GM12878 (cell line): Measurements from ENCODE around the gene SH3BP1. TPM values are rescaled to one million over a fixed set of nuclear protein-coding genes. Genes with fewer than 3 reads are reported as not detected.

ENCODE experiments used
- ATAC-seq: fragments of 200-7000 bp; cut with Tn5 transposase; 3 replicates; pipeline ENCODE4 v1.9.1; 2020; ENCODE audit warnings: mild to moderate bottlenecking, moderate library complexity
- BruUV-seq: library from RNA; stranded (reverse); fragments of 400-500 nt; replicated peaks from 2 replicates; lab custom pipeline; 2021; lab: Mats Ljungman, UMichigan
- CTCF ChIA-PET: fragments of 300-600 bp; sonication (Branson Sonifier 250); formaldehyde crosslinking; extraction: SDS; loops from one replicate; lab custom pipeline; 2021; ENCODE audit warnings: inconsistent platforms; lab: Yijun Ruan, JAX
- POLR2A ChIA-PET: fragments of 350-600 bp; formaldehyde crosslinking; extraction: SDS; loops from one replicate; lab custom pipeline; 2021; ENCODE audit warnings: inconsistent platforms; lab: Charles Lee
- RAD21 ChIA-PET: fragments of 300-600 bp; sonication (Branson Sonifier 250); formaldehyde crosslinking; loops from one replicate; lab custom pipeline; 2023; ENCODE audit warnings: antibody characterized with exemption; ENCODE audit not compliant: unreplicated experiment; lab: Charles Lee
- SMC1A ChIA-PET: fragments of 300-600 bp; sonication (Branson Sonifier 250); formaldehyde crosslinking; loops from one replicate; lab custom pipeline; 2023; ENCODE audit not compliant: unreplicated experiment, uncharacterized antibody; lab: Charles Lee
- DNase-seq: peaks from one replicate; pipeline ENCODE4 v3.0.0-alpha.2; 2011; ENCODE audit warnings: low read depth, low spot score
- FAIRE-seq: peaks from 3 replicates; lab custom pipeline; 2011; peaks lifted over from hg19 to GRCh38; lab: Jason Lieb, UNC
- H2AFZ ChIP-seq: 2 replicates; pipeline ENCODE4 v1.6.0; 2011; ENCODE audit warnings: low read depth, low read length, control low read depth; ENCODE audit not compliant: control insufficient read depth
- H3K27ac ChIP-seq: 2 replicates; pipeline ENCODE4 v1.5.1; 2011; ENCODE audit warnings: control low read depth; ENCODE audit not compliant: control insufficient read depth, insufficient read depth
- H3K27me3 ChIP-seq, 2 experiments: replicated peaks in 1 of 2; 2 replicates each; pipeline versions ENCODE4 v1.6.0 to v1.6.1; 2011; ENCODE audit warnings: low read length in 1 of 2; ENCODE audit not compliant: control insufficient read depth in 2 of 2, insufficient read depth in 2 of 2
- H3K36me3 ChIP-seq, 2 experiments: 2 replicates each; pipeline ENCODE4 v1.5.1; 2011; ENCODE audit warnings: low read length in 1 of 2; ENCODE audit not compliant: control insufficient read depth in 2 of 2, insufficient read depth in 2 of 2
- H3K4me1 ChIP-seq: 2 replicates; pipeline ENCODE4 v1.6.1; 2011; ENCODE audit warnings: mild to moderate bottlenecking, low read length, moderate library complexity, mixed read lengths; ENCODE audit not compliant: control insufficient read depth, insufficient read depth
- H3K4me2 ChIP-seq: 2 replicates; pipeline ENCODE4 v1.6.0; 2011; ENCODE audit warnings: control low read depth; ENCODE audit not compliant: control insufficient read depth, insufficient read depth
- H3K4me3 ChIP-seq: fragments of 200-600 bp; sonication (generic); 2 replicates; pipeline ENCODE4 v1.5.1; 2016
- H3K79me2 ChIP-seq: 2 replicates; pipeline ENCODE4 v1.6.0; 2011; ENCODE audit warnings: low read length; ENCODE audit not compliant: control insufficient read depth, insufficient read depth
- H3K9ac ChIP-seq: 2 replicates; pipeline ENCODE4 v1.8.0; 2011; ENCODE audit warnings: low read length, control low read depth, mixed read lengths; ENCODE audit not compliant: control insufficient read depth, insufficient read depth
- H3K9me3 ChIP-seq: replicated peaks from 3 replicates; pipeline ENCODE4 v1.5.1; 2011; ENCODE audit warnings: mild to moderate bottlenecking, low read length; ENCODE audit not compliant: control insufficient read depth, insufficient read depth
- H4K20me1 ChIP-seq: 2 replicates; pipeline ENCODE4 v1.6.0; 2011; ENCODE audit not compliant: control insufficient read depth, insufficient read depth
- ATF2 ChIP-seq: IDR thresholded peaks from 2 replicates; pipeline ENCODE4 v1.6.1; 2012; ENCODE audit warnings: low read length, inconsistent platforms
- BCLAF1 ChIP-seq: fragments of 450-650 bp; IDR thresholded peaks from 2 replicates; pipeline ENCODE4 v1.6.1; 2017; ENCODE audit warnings: antibody characterized with exemption, mild to moderate bottlenecking, moderate library complexity
- CREB1 ChIP-seq: IDR thresholded peaks from 2 replicates; pipeline ENCODE4 v1.6.1; 2012; ENCODE audit warnings: low read depth, mild to moderate bottlenecking, inconsistent platforms
- FOS ChIP-seq: IDR thresholded peaks from 3 replicates; pipeline ENCODE4 v1.6.1; 2011; ENCODE audit warnings: borderline replicate concordance; ENCODE audit not compliant: insufficient read length; ENCODE audit errors: extremely low read depth
- NFYB ChIP-seq: IDR thresholded peaks from 2 replicates; pipeline ENCODE4 v1.6.1; 2011; ENCODE audit warnings: low read depth, mild to moderate bottlenecking, low read length, improper control_type of control experiment, moderate library complexity; ENCODE audit not compliant: insufficient read depth
- RBBP5 ChIP-seq: fragments of 200-600 bp; sonication (generic); conservative IDR thresholded peaks from 2 replicates; pipeline ENCODE4 v1.6.1; 2016
- SKIL ChIP-seq: fragments of 450-650 bp; IDR thresholded peaks from 2 replicates; pipeline ENCODE4 v1.6.1; 2017; ENCODE audit warnings: mild to moderate bottlenecking, low read depth, inconsistent platforms; ENCODE audit not compliant: poor library complexity, severe bottlenecking
- WRNIP1 ChIP-seq: IDR thresholded peaks from 2 replicates; pipeline ENCODE4 v1.6.1; 2011; ENCODE audit warnings: low read depth, low read length, improper control_type of control experiment, borderline replicate concordance
- WGBS: methylation state at CpG from one replicate; pipeline ENCODE4 v1.1.6; 2016; ENCODE audit warnings: low lambda C conversion rate; ENCODE audit not compliant: insufficient replicate concordance, insufficient coverage; ENCODE audit errors: missing lambda C conversion rate; 5-methylcytosine and 5-hydroxymethylcytosine counted together
- in situ Hi-C: fragments of 300-500 bp; cut with MboI; formaldehyde crosslinking; loops from 9 replicates; pipeline ENCODE4 v1.14.3; 2018; ENCODE audit warnings: mixed read lengths
- intact Hi-C: fragments of 100-400 bp; cut with micrococcal nuclease; formaldehyde crosslinking; loops from one replicate; pipeline ENCODE4 v1.14.2; 2022; ENCODE audit not compliant: unreplicated experiment
- polyA plus RNA-seq, 11 experiments: library from polyadenylated mRNA; depleted of rRNA in 4 of 11; unstranded in 6 of 11; stranded (reverse) in 5 of 11; fragments of >200 nt; fragmentation: Nextera tagmentation in 4 of 11; fragmentation: Illumina TruSeq in 1 of 11; extraction: Ambion mirVana in 4 of 11; extraction: Trizol in 1 of 11; gene quantifications; 1 replicate in 1 of 11; 2 replicates in 10 of 11; pipeline versions ENCODE4 v1.2.1 to v1.2.3, GENCODE V29; 2011 to 2016; ENCODE audit warnings: inconsistent platforms in 2 of 11, missing spikeins in 2 of 11, low read depth in 1 of 11
- total RNA-seq, 4 experiments: library from RNA; depleted of rRNA in 3 of 4; stranded (reverse); fragments of >200 nt in 3 of 4; fragmentation: Illumina TruSeq in 1 of 4; extraction: Trizol in 1 of 4; gene quantifications; 2 replicates each; pipeline versions ENCODE4 v1.2.1 to v1.2.3, GENCODE V29; 2013 to 2021

SH3BP1 gene
- total and polyA plus RNA-seq, 10 of the 15 experiments (the other 5 are each of a cell fraction or from before 2014, with no cell fraction given), result 0.29 to 70.5 (median 22.5) TPM

- BruUV-seq, result no TSS peak
- ChIA-PET CTCF (interaction anchor here (0.7 kb wide), 1 partner anchor 39 kb away, joined by 3 read pairs; no protein-coding TSS in a partner anchor), SMC1A (no interaction called here), POLR2A (interaction anchor here (0.6 to 1.6 kb wide), 3 partner anchors 11 to 148 kb away, joined by 3 to 4 read pairs (median 3); no protein-coding TSS in a partner anchor), RAD21 (interaction anchor here (1.5 kb wide), 1 partner anchor 11 kb away, joined by 3 read pairs; the partner anchor contains the start of gene PDXP)
- H3K27me3 ChIP-seq, result no peaks in the 10 kb centered on the region
- intact Hi-C loops, result no loop called here
- peaks cover 7% of the 10 kb centered on the region for H3K79me2 ChIP-seq
- H3K4me3 ChIP-seq, result no peak overlapping the region
- no peak overlapping the region for H2AFZ ChIP-seq
- TF ChIP-seq CREB1 (no peak), NFYB (no peak), FOS (no peak), SKIL (no peak), ATF2 (no peak), RBBP5 (no peak), WRNIP1 (no peak), BCLAF1 (no peak)
- no peak overlapping the region for H3K4me2 ChIP-seq
- peaks cover 8% of the 10 kb centered on the region for H3K4me1 ChIP-seq
- no peaks in the 10 kb centered on the region for H3K9me3 ChIP-seq
- no peaks in the 10 kb centered on the region for H4K20me1 ChIP-seq
- peaks cover 15 to 34% of the 10 kb centered on the region in 2 experiments; a peak in 3 of 4 replicates for H3K36me3 ChIP-seq
- no peak overlapping the region for H3K27ac ChIP-seq
- over 99% methylated on average over 9 of the region's 9 CpGs for WGBS
- FAIRE-seq, result no peak
- H3K9ac ChIP-seq, result no peak overlapping the region
- in situ Hi-C loops, result no loop called here
- no peak for DNase-seq
- no peak for ATAC-seq
These were observed 7.8 kb downstream of the SH3BP1 start for GRCh38 chr22:37647317-37647716.
